ENCODE results near the gene TFAM.

Gene TFAM

GRCh38 chr10:58352956-58353610, 32.1 kb upstream of the TFAM start:
- Histone ChIP-seq H3K4me1 (ENCODE audit: insufficient read depth, low read length, severe bottlenecking) (no peaks in the 10 kb centered on the region), H3K9ac (ENCODE audit: low read length) (no peak overlapping the region), H4K20me1 (ENCODE audit: insufficient read depth, low read length) (no peaks in the 10 kb centered on the region)

GRCh38 chr10:58356756-58357155, 28.5 kb upstream of the TFAM start:
- no peaks in the 10 kb centered on the region for H3K9me2 ChIP-seq (ENCODE audit: low read depth, low read length)
- H2AFZ ChIP-seq (ENCODE audit: low read length), result no peak overlapping the region
- no peaks in the 10 kb centered on the region for H4K20me1 ChIP-seq (ENCODE audit: insufficient read depth, low read length)
- no peaks in the 10 kb centered on the region for H3K4me1 ChIP-seq (ENCODE audit: insufficient read depth, low read length, severe bottlenecking)
- no peaks in the 10 kb centered on the region for H3K27me3 ChIP-seq (ENCODE audit: insufficient read depth, low read length)
- no peaks in the 10 kb centered on the region for H3K9me3 ChIP-seq (ENCODE audit: low read length)
- no peak overlapping the region for H3K4me3 ChIP-seq (ENCODE audit: low read depth, low read length, poor library complexity, severe bottlenecking)
- no peak overlapping the region for H3K27ac ChIP-seq (ENCODE audit: low read depth, low read length, poor library complexity, severe bottlenecking)
- no peak overlapping the region for H3K9ac ChIP-seq (ENCODE audit: low read length)
- no peaks in the 10 kb centered on the region for H3F3A ChIP-seq (ENCODE audit: insufficient read depth, low read length)
- H3K36me3 ChIP-seq (ENCODE audit: insufficient read depth, low read length), result no peaks in the 10 kb centered on the region
- TF ChIP-seq EZH2 (IDR thresholded peaks at IDR 0.05; ENCODE audit: borderline replicate concordance, low read length) (no peak), CTCF (IDR thresholded peaks at IDR 0.05; ENCODE audit: low read length) (no peak)
- no peak overlapping the region for H3K4me2 ChIP-seq (ENCODE audit: low read length)
- H3K79me2 ChIP-seq (ENCODE audit: insufficient read depth, low read length), result peaks cover 4% of the 10 kb centered on the region; the same call in 1 of the 2 replicates

More at GRCh38 chr10:58352956-58353610, 32.1 kb upstream of the TFAM start:
- H3K27me3 ChIP-seq (ENCODE audit: insufficient read depth, low read length), result no peaks in the 10 kb centered on the region
- no peak for TF ChIP-seq EZH2 (IDR thresholded peaks at IDR 0.05; ENCODE audit: borderline replicate concordance, low read length)
- TF ChIP-seq CTCF (IDR thresholded peaks at IDR 0.05; ENCODE audit: low read length), result no peak
- H3F3A ChIP-seq (ENCODE audit: insufficient read depth, low read length), result no peaks in the 10 kb centered on the region
- H3K9me2 ChIP-seq (ENCODE audit: low read depth, low read length), result no peaks in the 10 kb centered on the region
- H3K36me3 ChIP-seq (ENCODE audit: insufficient read depth, low read length), result no peaks in the 10 kb centered on the region
- H3K79me2 ChIP-seq (ENCODE audit: insufficient read depth, low read length), result peaks cover 7% of the 10 kb centered on the region
- no peak overlapping the region for H2AFZ ChIP-seq (ENCODE audit: low read length)
- no peak overlapping the region for H3K4me2 ChIP-seq (ENCODE audit: low read length)
- H3K27ac ChIP-seq (ENCODE audit: low read depth, low read length, poor library complexity, severe bottlenecking), result no peak overlapping the region
- no peaks in the 10 kb centered on the region for H3K9me3 ChIP-seq (ENCODE audit: low read length)
- H3K4me3 ChIP-seq (ENCODE audit: low read depth, low read length, poor library complexity, severe bottlenecking), result no peak overlapping the region

- H4K20me1 ChIP-seq (ENCODE audit: insufficient read depth, low read length), result no peaks in the 10 kb centered on the region
- H3K9me3 ChIP-seq (ENCODE audit: low read length), result no peaks in the 10 kb centered on the region
- H3K36me3 ChIP-seq (ENCODE audit: insufficient read depth, low read length), result no peaks in the 10 kb centered on the region
- no peaks in the 10 kb centered on the region for H3K27me3 ChIP-seq (ENCODE audit: insufficient read depth, low read length)
- no peak for TF ChIP-seq EZH2 (IDR thresholded peaks at IDR 0.05; ENCODE audit: borderline replicate concordance, low read length)
- TF ChIP-seq CTCF (IDR thresholded peaks at IDR 0.05; ENCODE audit: low read length), result no peak
- H2AFZ ChIP-seq (ENCODE audit: low read length), result no peak overlapping the region
- H3K4me3 ChIP-seq (ENCODE audit: low read depth, low read length, poor library complexity, severe bottlenecking), result no peak overlapping the region
- no peaks in the 10 kb centered on the region for H3K9me2 ChIP-seq (ENCODE audit: low read depth, low read length)
- H3K4me1 ChIP-seq (ENCODE audit: insufficient read depth, low read length, severe bottlenecking), result no peaks in the 10 kb centered on the region
- H3K79me2 ChIP-seq (ENCODE audit: insufficient read depth, low read length), result peaks cover 4% of the 10 kb centered on the region; the same call in 1 of the 2 replicates
- no peak overlapping the region for H3K27ac ChIP-seq (ENCODE audit: low read depth, low read length, poor library complexity, severe bottlenecking)
- H3K9ac ChIP-seq (ENCODE audit: low read length), result no peak overlapping the region
- no peaks in the 10 kb centered on the region for H3F3A ChIP-seq (ENCODE audit: insufficient read depth, low read length)
- H3K4me2 ChIP-seq (ENCODE audit: low read length), result no peak overlapping the region
Measured at GRCh38 chr10:58358314-58358933, 26.8 kb upstream of the TFAM start.
